ENCODE measurements around the gene ATG12. TPM values are rescaled to one million over a fixed set of nuclear protein-coding genes. Genes with fewer than 3 reads are reported as not detected.

ATG12 gene
- polyA plus RNA-seq, 1 donor from 2014 or later = 141 TPM

DNA sequence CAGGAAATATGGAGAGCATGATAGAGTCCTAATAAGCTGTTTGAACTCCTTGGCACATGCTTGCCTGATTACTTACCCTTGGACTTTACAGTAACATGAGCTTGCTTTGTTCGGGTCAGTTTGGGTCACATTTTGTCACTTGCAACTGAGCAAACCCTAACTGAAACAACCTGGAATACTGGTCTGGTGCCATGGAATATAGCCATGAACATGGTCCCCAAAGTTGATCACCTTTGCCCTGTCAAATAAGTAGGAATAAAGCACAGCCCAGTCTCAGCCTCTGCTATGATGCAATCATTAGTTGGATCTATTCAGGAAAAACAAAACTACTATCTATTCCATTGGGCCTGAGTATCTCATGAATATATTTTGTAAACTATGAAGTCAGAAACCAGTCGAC, 43.1 kb downstream of the ATG12 start:
- Histone ChIP-seq H3K79me2 (replicated peaks; ENCODE audit: insufficient read depth, low read length) (no peaks in the 10 kb centered on the region), H3F3A (ENCODE audit: insufficient read depth, low read length, poor library complexity, severe bottlenecking) (no peaks in the 10 kb centered on the region), H3K9me3 (ENCODE audit: low read length) (no peaks in the 10 kb centered on the region), H3K27ac (ENCODE audit: low read length) (no peak overlapping the region), H2AFZ (ENCODE audit: low read depth, low read length) (no peak overlapping the region), H3K27me3 (ENCODE audit: insufficient read depth, low read depth, low read length) (no peaks in the 10 kb centered on the region), H3K9me2 (ENCODE audit: insufficient read depth, low read length) (no peaks in the 10 kb centered on the region), H3K9ac (ENCODE audit: low read length) (no peak overlapping the region), H3K4me2 (ENCODE audit: low read length) (no peak overlapping the region), H4K20me1 (ENCODE audit: insufficient read depth) (no peaks in the 10 kb centered on the region), H3K36me3 (ENCODE audit: insufficient read depth, low read length) (no peaks in the 10 kb centered on the region), H3K4me3 (ENCODE audit: low read length) (no peak overlapping the region)
- no peak for TF ChIP-seq EZH2 (IDR thresholded peaks at IDR 0.05; ENCODE audit: borderline replicate concordance, insufficient read depth, low read length, poor library complexity, severe bottlenecking)
- TF ChIP-seq, protein P1, sequence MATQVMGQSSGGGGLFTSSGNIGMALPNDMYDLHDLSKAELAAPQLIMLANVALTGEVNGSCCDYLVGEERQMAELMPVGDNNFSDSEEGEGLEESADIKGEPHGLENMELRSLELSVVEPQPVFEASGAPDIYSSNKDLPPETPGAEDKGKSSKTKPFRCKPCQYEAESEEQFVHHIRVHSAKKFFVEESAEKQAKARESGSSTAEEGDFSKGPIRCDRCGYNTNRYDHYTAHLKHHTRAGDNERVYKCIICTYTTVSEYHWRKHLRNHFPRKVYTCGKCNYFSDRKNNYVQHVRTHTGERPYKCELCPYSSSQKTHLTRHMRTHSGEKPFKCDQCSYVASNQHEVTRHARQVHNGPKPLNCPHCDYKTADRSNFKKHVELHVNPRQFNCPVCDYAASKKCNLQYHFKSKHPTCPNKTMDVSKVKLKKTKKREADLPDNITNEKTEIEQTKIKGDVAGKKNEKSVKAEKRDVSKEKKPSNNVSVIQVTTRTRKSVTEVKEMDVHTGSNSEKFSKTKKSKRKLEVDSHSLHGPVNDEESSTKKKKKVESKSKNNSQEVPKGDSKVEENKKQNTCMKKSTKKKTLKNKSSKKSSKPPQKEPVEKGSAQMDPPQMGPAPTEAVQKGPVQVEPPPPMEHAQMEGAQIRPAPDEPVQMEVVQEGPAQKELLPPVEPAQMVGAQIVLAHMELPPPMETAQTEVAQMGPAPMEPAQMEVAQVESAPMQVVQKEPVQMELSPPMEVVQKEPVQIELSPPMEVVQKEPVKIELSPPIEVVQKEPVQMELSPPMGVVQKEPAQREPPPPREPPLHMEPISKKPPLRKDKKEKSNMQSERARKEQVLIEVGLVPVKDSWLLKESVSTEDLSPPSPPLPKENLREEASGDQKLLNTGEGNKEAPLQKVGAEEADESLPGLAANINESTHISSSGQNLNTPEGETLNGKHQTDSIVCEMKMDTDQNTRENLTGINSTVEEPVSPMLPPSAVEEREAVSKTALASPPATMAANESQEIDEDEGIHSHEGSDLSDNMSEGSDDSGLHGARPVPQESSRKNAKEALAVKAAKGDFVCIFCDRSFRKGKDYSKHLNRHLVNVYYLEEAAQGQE (IDR thresholded peaks at IDR 0.05; ENCODE audit: borderline replicate concordance) = no peak
- TF ChIP-seq, protein P2, sequence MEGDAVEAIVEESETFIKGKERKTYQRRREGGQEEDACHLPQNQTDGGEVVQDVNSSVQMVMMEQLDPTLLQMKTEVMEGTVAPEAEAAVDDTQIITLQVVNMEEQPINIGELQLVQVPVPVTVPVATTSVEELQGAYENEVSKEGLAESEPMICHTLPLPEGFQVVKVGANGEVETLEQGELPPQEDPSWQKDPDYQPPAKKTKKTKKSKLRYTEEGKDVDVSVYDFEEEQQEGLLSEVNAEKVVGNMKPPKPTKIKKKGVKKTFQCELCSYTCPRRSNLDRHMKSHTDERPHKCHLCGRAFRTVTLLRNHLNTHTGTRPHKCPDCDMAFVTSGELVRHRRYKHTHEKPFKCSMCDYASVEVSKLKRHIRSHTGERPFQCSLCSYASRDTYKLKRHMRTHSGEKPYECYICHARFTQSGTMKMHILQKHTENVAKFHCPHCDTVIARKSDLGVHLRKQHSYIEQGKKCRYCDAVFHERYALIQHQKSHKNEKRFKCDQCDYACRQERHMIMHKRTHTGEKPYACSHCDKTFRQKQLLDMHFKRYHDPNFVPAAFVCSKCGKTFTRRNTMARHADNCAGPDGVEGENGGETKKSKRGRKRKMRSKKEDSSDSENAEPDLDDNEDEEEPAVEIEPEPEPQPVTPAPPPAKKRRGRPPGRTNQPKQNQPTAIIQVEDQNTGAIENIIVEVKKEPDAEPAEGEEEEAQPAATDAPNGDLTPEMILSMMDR (IDR thresholded peaks at IDR 0.05; ENCODE audit: poor library complexity, severe bottlenecking) = no peak
- no peak for TF ChIP-seq MXI1 (conservative IDR thresholded peaks at IDR 0.05; ENCODE audit: poor library complexity, severe bottlenecking)
- no peak for TF ChIP-seq RAD21 (conservative IDR thresholded peaks at IDR 0.05)
- TF ChIP-seq TAF1 (IDR thresholded peaks at IDR 0.05; ENCODE audit: low read depth) = no peak
- no peak for TF ChIP-seq SMC3 (conservative IDR thresholded peaks at IDR 0.05; ENCODE audit: poor library complexity)
- TF ChIP-seq EP300 (conservative IDR thresholded peaks at IDR 0.05; ENCODE audit: poor library complexity, severe bottlenecking) = no peak
- no peak for TF ChIP-seq POLR2AphosphoS5 (IDR thresholded peaks at IDR 0.05)

DNA sequence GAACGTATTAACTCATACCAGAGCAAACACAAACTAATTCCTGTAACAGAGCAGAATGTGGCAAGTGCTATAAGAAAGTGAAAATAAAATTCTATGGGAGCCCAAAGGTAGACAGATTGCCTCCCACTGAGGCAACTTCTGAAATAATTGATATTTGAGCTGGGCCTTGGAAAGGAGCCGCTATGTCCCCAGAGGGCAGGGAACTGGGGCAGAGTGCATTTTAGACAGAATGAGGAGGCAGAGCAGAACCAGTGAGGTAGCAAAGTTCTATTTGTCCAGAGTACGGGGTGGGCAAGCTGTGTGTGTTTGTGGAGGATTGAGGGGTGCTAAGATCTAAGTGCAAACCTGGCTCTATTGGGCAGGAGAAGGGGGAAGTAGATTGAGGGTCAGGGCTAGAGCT, 44.7 kb downstream of the ATG12 start:
- H3F3A ChIP-seq (ENCODE audit: insufficient read depth, low read length, poor library complexity, severe bottlenecking) = no peaks in the 10 kb centered on the region
- no peaks in the 10 kb centered on the region for H4K20me1 ChIP-seq (ENCODE audit: insufficient read depth)
- H3K9me2 ChIP-seq (ENCODE audit: insufficient read depth, low read length) = no peaks in the 10 kb centered on the region
- no peaks in the 10 kb centered on the region for H3K36me3 ChIP-seq (ENCODE audit: insufficient read depth, low read length)
- no peaks in the 10 kb centered on the region for H3K9me3 ChIP-seq (ENCODE audit: low read length)
- no peak for TF ChIP-seq RAD21 (conservative IDR thresholded peaks at IDR 0.05)
- TF ChIP-seq, protein P1 (IDR thresholded peaks at IDR 0.05; ENCODE audit: borderline replicate concordance) = no peak
- TF ChIP-seq, protein P2 (IDR thresholded peaks at IDR 0.05; ENCODE audit: poor library complexity, severe bottlenecking) = no peak
- TF ChIP-seq MXI1 (conservative IDR thresholded peaks at IDR 0.05; ENCODE audit: poor library complexity, severe bottlenecking) = no peak
- TF ChIP-seq POLR2AphosphoS5 (IDR thresholded peaks at IDR 0.05) = no peak
- TF ChIP-seq SMC3 (conservative IDR thresholded peaks at IDR 0.05; ENCODE audit: poor library complexity) = no peak
- no peak for TF ChIP-seq EZH2 (IDR thresholded peaks at IDR 0.05; ENCODE audit: borderline replicate concordance, insufficient read depth, low read length, poor library complexity, severe bottlenecking)
- TF ChIP-seq TAF1 (IDR thresholded peaks at IDR 0.05; ENCODE audit: low read depth) = no peak
- TF ChIP-seq EP300 (conservative IDR thresholded peaks at IDR 0.05; ENCODE audit: poor library complexity, severe bottlenecking) = no peak
- H3K9ac ChIP-seq (ENCODE audit: low read length) = no peak overlapping the region
- no peaks in the 10 kb centered on the region for H3K79me2 ChIP-seq (replicated peaks; ENCODE audit: insufficient read depth, low read length)
- H3K27me3 ChIP-seq (ENCODE audit: insufficient read depth, low read depth, low read length) = no peaks in the 10 kb centered on the region
- no peak overlapping the region for H3K4me2 ChIP-seq (ENCODE audit: low read length)
- H3K4me3 ChIP-seq (ENCODE audit: low read length) = no peak overlapping the region
- no peak overlapping the region for H3K27ac ChIP-seq (ENCODE audit: low read length)
- H2AFZ ChIP-seq (ENCODE audit: low read depth, low read length) = no peak overlapping the region

Measured in neural cell (in vitro differentiated cells).